SU-DHL-6 (cell line): Measurements from ENCODE around the gene PFDN1.

Experiments
- H2AFZ ChIP-seq: fragments of 200-600 bp; sonication (generic); 2 replicates; pipeline ENCODE4 v1.6.1; 2014; ENCODE audit warnings: low read depth, mild to moderate bottlenecking, moderate library complexity, mixed read lengths, antibody characterized with exemption, low read length; ENCODE audit not compliant: severe bottlenecking
- H3F3A ChIP-seq: fragments of 200-600 bp; shearing (Covaris generic); 2 replicates; pipeline ENCODE4 v1.6.0; 2016; ENCODE audit warnings: antibody characterized with exemption, mild to moderate bottlenecking; ENCODE audit not compliant: insufficient read depth
- H3K27ac ChIP-seq: fragments of 200-600 bp; sonication (generic); 2 replicates; pipeline ENCODE4 v1.5.1; 2016; ENCODE audit warnings: low read depth, mild to moderate bottlenecking, low read length, moderate library complexity, mixed read lengths
- H3K27me3 ChIP-seq: fragments of 200-600 bp; sonication (generic), shearing (Covaris generic); 2 replicates; pipeline ENCODE4 v1.6.0; 2014; ENCODE audit warnings: mild to moderate bottlenecking, low read length
- H3K36me3 ChIP-seq: fragments of 200-600 bp; sonication (generic); 2 replicates; pipeline ENCODE4 v1.6.1; 2014; ENCODE audit warnings: mild to moderate bottlenecking, low read length, mixed read lengths
- H3K4me2 ChIP-seq: fragments of 300-600, 200-600 bp; shearing (Covaris generic), sonication (generic); 2 replicates; pipeline ENCODE4 v1.6.0; 2014; ENCODE audit warnings: low read length, low read depth, mild to moderate bottlenecking; ENCODE audit not compliant: poor library complexity, severe bottlenecking
- H3K4me3 ChIP-seq: fragments of 200-600 bp; sonication (generic); 2 replicates; pipeline ENCODE4 v1.5.1; 2014; ENCODE audit warnings: antibody characterized with exemption, low read length, mild to moderate bottlenecking, mixed read lengths; ENCODE audit not compliant: insufficient read depth, poor library complexity, severe bottlenecking
- H3K79me2 ChIP-seq: fragments of 200-600 bp; sonication (generic); 2 replicates; pipeline ENCODE4 v1.6.1; 2014; ENCODE audit warnings: mild to moderate bottlenecking, low read length, moderate library complexity; ENCODE audit not compliant: insufficient read depth
- H3K9ac ChIP-seq: fragments of 200-600 bp; sonication (generic); 2 replicates; pipeline ENCODE4 v1.7.0; 2014; ENCODE audit warnings: mild to moderate bottlenecking, low read length
- H3K9me2 ChIP-seq: fragments of 200-600 bp; sonication (generic); replicated peaks from 2 replicates; pipeline ENCODE4 v1.6.1; 2014; ENCODE audit warnings: low read length; ENCODE audit not compliant: insufficient read depth
- H3K9me3 ChIP-seq: fragments of 200-600 bp; sonication (generic); 2 replicates; pipeline ENCODE4 v1.6.1; 2014; ENCODE audit warnings: low read length, mixed read lengths; ENCODE audit not compliant: insufficient read depth
- H4K20me1 ChIP-seq: fragments of 200-600 bp; sonication (generic); 2 replicates; pipeline ENCODE4 v1.6.1; 2014; ENCODE audit warnings: low read depth, mild to moderate bottlenecking, antibody characterized with exemption, low read length, moderate library complexity, mixed read lengths
- EZH2phosphoT487 ChIP-seq: fragments of 200-600 bp; sonication (generic), shearing (Covaris generic); conservative IDR thresholded peaks from 2 replicates; pipeline ENCODE4 v1.6.1; 2018; ENCODE audit warnings: mild to moderate bottlenecking, antibody characterized with exemption, low read length, moderate library complexity, mixed read lengths
- TF ChIP-seq, protein P1 (sequence below): fragments of 200-600 bp; sonication (generic); IDR thresholded peaks from one replicate; pipeline ENCODE4 v1.5.1; 2017; ENCODE audit warnings: antibody characterized with exemption, mild to moderate bottlenecking, low read length, moderate library complexity; ENCODE audit not compliant: insufficient read depth, poor library complexity, severe bottlenecking

Gene PFDN1

GRCh38 chr5:140311011-140311467 is 8.1 kb upstream of the PFDN1 start:
- H3K27ac ChIP-seq: no peak overlapping the region
- no peaks in the 10 kb centered on the region for H3F3A ChIP-seq
- no peaks in the 10 kb centered on the region for H3K9me2 ChIP-seq
- no peak overlapping the region for H3K9ac ChIP-seq
- H2AFZ ChIP-seq: no peak overlapping the region
- H3K27me3 ChIP-seq: no peaks in the 10 kb centered on the region
- H3K4me2 ChIP-seq: no peak overlapping the region
- H4K20me1 ChIP-seq: no peaks in the 10 kb centered on the region
- H3K4me3 ChIP-seq: no peak overlapping the region
- H3K36me3 ChIP-seq: no peaks in the 10 kb centered on the region
- H3K79me2 ChIP-seq: no peaks in the 10 kb centered on the region
- TF ChIP-seq, protein P1, sequence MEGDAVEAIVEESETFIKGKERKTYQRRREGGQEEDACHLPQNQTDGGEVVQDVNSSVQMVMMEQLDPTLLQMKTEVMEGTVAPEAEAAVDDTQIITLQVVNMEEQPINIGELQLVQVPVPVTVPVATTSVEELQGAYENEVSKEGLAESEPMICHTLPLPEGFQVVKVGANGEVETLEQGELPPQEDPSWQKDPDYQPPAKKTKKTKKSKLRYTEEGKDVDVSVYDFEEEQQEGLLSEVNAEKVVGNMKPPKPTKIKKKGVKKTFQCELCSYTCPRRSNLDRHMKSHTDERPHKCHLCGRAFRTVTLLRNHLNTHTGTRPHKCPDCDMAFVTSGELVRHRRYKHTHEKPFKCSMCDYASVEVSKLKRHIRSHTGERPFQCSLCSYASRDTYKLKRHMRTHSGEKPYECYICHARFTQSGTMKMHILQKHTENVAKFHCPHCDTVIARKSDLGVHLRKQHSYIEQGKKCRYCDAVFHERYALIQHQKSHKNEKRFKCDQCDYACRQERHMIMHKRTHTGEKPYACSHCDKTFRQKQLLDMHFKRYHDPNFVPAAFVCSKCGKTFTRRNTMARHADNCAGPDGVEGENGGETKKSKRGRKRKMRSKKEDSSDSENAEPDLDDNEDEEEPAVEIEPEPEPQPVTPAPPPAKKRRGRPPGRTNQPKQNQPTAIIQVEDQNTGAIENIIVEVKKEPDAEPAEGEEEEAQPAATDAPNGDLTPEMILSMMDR: no peak
- no peak for TF ChIP-seq EZH2phosphoT487
- H3K9me3 ChIP-seq: no peaks in the 10 kb centered on the region

DNA sequence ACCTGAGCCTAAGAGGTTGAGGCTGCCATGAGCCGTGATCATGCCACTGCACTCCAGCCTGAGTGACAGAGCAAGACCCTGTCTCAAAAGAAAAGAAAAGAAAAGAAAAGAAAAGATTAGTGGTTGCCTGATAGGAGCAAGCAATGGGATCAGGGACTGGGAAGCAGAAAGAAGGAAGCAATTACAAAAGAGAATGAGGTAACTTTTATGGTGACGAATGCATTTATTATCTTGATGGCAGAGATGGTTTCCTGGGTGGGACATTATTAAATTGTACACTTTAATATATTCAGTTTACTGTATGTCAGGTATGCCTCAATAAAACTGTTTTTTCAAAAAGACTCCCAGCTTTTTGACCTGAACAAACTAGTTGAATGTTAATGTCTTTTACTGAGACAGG is 7.5 kb upstream of the PFDN1 start:
- H3K4me3 ChIP-seq: no peak overlapping the region
- H3F3A ChIP-seq: no peaks in the 10 kb centered on the region
- no peaks in the 10 kb centered on the region for H3K79me2 ChIP-seq
- no peaks in the 10 kb centered on the region for H4K20me1 ChIP-seq
- H3K9ac ChIP-seq: no peak overlapping the region
- H3K36me3 ChIP-seq: no peaks in the 10 kb centered on the region
- no peak for TF ChIP-seq EZH2phosphoT487
- TF ChIP-seq, protein P1: no peak
- no peaks in the 10 kb centered on the region for H3K27me3 ChIP-seq
- no peaks in the 10 kb centered on the region for H3K9me3 ChIP-seq
- H3K9me2 ChIP-seq: no peaks in the 10 kb centered on the region
- H3K27ac ChIP-seq: no peak overlapping the region
- no peak overlapping the region for H3K4me2 ChIP-seq
- H2AFZ ChIP-seq: no peak overlapping the region

DNA sequence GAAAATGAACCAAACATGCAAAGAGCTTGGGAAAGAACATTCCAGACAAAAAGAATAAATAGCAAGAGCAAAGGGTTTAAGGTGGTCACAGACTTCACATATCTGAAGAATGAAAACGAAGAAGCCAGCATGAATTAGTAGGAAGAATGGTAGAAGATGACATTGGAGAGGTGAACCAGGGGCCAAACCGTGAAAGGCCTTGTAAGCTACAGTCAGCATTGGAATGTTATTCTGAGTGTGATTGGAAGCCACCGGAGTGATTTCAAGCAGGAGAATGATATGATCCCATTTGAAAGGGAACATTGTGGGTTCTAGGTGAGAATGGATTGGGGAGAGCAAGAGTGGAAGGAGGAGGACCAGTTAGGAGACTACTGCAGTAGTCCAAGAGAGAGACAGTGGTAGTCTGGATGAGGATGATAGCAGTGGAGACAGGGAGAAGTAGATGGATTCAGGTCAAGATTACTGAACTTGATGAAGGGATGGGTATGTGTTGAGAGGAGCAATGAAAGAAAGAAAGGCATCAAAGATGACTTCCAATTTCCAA is 6.9 kb upstream of the PFDN1 start:
- Histone ChIP-seq H3K9ac (no peak overlapping the region), H3F3A (no peaks in the 10 kb centered on the region), H2AFZ (no peak overlapping the region), H3K27ac (no peak overlapping the region), H3K4me2 (no peak overlapping the region), H4K20me1 (no peaks in the 10 kb centered on the region), H3K79me2 (no peaks in the 10 kb centered on the region), H3K9me3 (no peaks in the 10 kb centered on the region), H3K36me3 (no peaks in the 10 kb centered on the region), H3K4me3 (no peak overlapping the region), H3K9me2 (no peaks in the 10 kb centered on the region), H3K27me3 (no peaks in the 10 kb centered on the region)
- TF ChIP-seq, protein P1: no peak
- TF ChIP-seq EZH2phosphoT487: no peak
